Peyer's patch (tissue), 4 donors: ENCODE results near the gene SLC22A23.

Experiments
- POLR2A ChIP-seq, 2 donors: fragments of 450-650 bp; IDR thresholded peaks; one replicate each; pipeline ENCODE4 v1.5.1; 2017; ENCODE audit warnings: antibody characterized with exemption in 2 of 2, mild to moderate bottlenecking in 2 of 2, moderate library complexity in 2 of 2
- TF ChIP-seq, protein P1 (sequence below), 6 experiments: fragments of 450-650 bp in 4 of 6; fragments of 200-600 bp in 2 of 6; sonication (generic) in 1 of 6; IDR thresholded peaks; one replicate each; pipeline ENCODE4 v1.5.1; 2017 to 2019; ENCODE audit warnings: antibody characterized with exemption in 6 of 6, mild to moderate bottlenecking in 3 of 6, moderate library complexity in 1 of 6

DNA sequence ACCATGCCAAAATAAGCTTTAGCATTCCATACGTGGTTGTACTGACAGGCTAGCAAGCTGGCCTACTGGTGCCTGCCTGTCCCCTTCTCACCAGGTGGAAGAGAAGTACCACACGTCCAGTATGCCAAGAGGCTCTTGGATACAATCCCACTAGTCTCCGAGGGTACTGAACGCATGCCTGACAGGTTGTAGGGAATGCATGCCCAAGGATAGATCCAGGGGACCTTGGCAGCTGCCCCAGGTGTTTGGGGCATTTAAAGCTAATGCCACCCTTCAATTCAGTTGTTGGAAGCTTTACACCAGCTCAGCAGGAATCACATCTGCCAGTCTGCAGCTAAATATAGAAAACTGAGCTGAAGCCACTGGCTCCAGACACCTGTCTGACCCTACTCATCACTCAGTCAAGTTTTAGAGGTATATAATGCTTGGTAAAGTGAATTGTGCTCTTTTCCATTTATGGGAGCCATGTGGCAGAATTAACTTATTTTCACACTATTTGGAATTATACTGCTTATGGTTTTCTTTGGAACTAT is 234.3 kb downstream of the SLC22A23 start:
- TF ChIP-seq POLR2A (IDR thresholded peaks at IDR 0.05): no peak
- TF ChIP-seq, protein P1, sequence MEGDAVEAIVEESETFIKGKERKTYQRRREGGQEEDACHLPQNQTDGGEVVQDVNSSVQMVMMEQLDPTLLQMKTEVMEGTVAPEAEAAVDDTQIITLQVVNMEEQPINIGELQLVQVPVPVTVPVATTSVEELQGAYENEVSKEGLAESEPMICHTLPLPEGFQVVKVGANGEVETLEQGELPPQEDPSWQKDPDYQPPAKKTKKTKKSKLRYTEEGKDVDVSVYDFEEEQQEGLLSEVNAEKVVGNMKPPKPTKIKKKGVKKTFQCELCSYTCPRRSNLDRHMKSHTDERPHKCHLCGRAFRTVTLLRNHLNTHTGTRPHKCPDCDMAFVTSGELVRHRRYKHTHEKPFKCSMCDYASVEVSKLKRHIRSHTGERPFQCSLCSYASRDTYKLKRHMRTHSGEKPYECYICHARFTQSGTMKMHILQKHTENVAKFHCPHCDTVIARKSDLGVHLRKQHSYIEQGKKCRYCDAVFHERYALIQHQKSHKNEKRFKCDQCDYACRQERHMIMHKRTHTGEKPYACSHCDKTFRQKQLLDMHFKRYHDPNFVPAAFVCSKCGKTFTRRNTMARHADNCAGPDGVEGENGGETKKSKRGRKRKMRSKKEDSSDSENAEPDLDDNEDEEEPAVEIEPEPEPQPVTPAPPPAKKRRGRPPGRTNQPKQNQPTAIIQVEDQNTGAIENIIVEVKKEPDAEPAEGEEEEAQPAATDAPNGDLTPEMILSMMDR (IDR thresholded peaks at IDR 0.05): no peak
